ENCODE results near the gene EI24. TPM values are rescaled to one million over a fixed set of nuclear protein-coding genes. Genes with fewer than 3 reads are reported as not detected.

EI24 gene
- total RNA-seq, 1 experiment from 2014 or later = 170 TPM

DNA sequence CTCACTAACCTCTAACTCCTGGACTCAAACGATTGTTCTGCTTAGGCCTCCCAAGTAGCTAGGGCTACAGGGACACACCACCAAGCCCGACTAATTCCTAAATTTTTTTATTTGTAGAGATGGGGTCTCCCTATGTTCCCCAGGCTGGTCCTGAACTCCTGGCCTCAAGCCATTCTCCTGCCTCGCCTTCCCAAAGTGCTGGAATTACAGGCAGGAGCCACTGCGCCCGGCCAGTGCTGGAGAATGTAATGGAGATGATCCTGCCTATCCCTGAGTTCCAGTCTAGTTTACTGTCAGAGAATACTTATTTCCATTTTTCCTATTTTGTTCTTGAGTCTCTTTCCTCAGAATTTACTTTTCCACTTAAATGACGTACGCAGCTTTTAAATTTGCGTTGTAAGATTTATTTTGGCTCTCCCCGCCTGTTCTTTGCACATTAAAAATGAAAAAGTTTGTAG, 55.5 kb downstream of the EI24 start, which contains the start of gene CHEK1:
Gene CHEK1, plus strand, starts transcription at position 408 of the 458 bp plus-strand sequence. CDS start 1,606 bp downstream, outside the sequence.
- Histone ChIP-seq H3K4me3 (ENCODE audit: low read depth, low read length) (peak within 1 kb of the TSS; percentile 68), H3K9me3 (no peaks in the 10 kb centered on the region), H3K4me1 (peaks cover 8% of the 10 kb centered on the region), H3K27me3 (replicated peaks; ENCODE audit: control insufficient read depth, insufficient read depth, low read length) (no peaks in the 10 kb centered on the region), H3K36me3 (ENCODE audit: control insufficient read depth, insufficient read depth, low read length) (peaks cover 5% of the 10 kb centered on the region; the same call in 1 of the 2 replicates)
- POLR2A ChIA-PET = interaction anchor here (0.6 to 2.7 kb wide), 3 partner anchors 28 to 55 kb away, joined by 3 to 18 read pairs (median 5); partner anchors contain the start of genes EI24 and STT3A
- no TSS peak for BruUV-seq (replicated peaks)
- peak in 1 of 2 experiments; percentile 30 for DNase-seq
- TF ChIP-seq, protein P1, sequence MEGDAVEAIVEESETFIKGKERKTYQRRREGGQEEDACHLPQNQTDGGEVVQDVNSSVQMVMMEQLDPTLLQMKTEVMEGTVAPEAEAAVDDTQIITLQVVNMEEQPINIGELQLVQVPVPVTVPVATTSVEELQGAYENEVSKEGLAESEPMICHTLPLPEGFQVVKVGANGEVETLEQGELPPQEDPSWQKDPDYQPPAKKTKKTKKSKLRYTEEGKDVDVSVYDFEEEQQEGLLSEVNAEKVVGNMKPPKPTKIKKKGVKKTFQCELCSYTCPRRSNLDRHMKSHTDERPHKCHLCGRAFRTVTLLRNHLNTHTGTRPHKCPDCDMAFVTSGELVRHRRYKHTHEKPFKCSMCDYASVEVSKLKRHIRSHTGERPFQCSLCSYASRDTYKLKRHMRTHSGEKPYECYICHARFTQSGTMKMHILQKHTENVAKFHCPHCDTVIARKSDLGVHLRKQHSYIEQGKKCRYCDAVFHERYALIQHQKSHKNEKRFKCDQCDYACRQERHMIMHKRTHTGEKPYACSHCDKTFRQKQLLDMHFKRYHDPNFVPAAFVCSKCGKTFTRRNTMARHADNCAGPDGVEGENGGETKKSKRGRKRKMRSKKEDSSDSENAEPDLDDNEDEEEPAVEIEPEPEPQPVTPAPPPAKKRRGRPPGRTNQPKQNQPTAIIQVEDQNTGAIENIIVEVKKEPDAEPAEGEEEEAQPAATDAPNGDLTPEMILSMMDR (IDR thresholded peaks at IDR 0.05; ENCODE audit: insufficient read depth in 1 of 2, low read depth in 1 of 2, low read length in 1 of 2, severe bottlenecking in 1 of 2, unreplicated experiment in 1 of 2) = no peak
- CTCF ChIA-PET = interaction anchor here (0.7 to 1.5 kb wide), 2 partner anchors 55 to 846 kb away, joined by 3 to 6 read pairs; partner anchors contain the start of gene EI24
- peak within 1 kb of the TSS; percentile 92 for H3K27ac Mint-ChIP-seq (ENCODE audit: unreplicated experiment)
- H3K4me1 Mint-ChIP-seq (ENCODE audit: low read depth, unreplicated experiment) = peaks cover 17% of the 10 kb centered on the region
- peaks cover 73% of the 10 kb centered on the region for H3K36me3 Mint-ChIP-seq (ENCODE audit: insufficient read depth, unreplicated experiment)
- no peaks in the 10 kb centered on the region for H3K9me3 Mint-ChIP-seq (ENCODE audit: unreplicated experiment)
- H3K27me3 Mint-ChIP-seq (ENCODE audit: insufficient read depth, unreplicated experiment) = no peaks in the 10 kb centered on the region
- H3K4me3 Mint-ChIP-seq (ENCODE audit: unreplicated experiment) = peak within 1 kb of the TSS; percentile 82
- intact Hi-C loops (cut with micrococcal nuclease; ENCODE audit: unreplicated experiment) = no loop called here

DNA sequence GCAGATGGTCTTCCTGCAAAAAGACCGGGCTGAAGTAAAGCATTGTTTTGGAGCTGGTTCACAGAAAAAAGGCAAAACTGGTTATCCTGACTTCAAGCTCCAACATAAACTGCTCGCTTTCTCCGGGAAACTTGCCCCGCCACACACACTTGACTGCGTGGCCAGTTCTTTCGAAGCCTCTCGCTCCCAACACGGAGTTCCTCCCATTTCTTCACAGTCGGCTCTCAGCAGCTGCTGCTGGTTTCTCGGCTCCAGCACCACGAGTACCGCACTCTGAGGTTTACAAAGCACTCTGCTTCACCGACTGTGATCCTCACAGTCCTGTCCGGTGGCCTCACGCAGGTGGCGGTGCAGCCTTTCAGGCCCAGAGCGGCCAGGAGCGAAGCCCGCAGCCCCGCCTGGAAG, 56.0 kb downstream of the EI24 start:
- intact Hi-C loops (cut with micrococcal nuclease; ENCODE audit: unreplicated experiment) = no loop called here
- TSS peak; percentile 92 for BruUV-seq (replicated peaks)

GRCh38 chr11:125625630-125626287, 56.5 kb downstream of the EI24 start:
- intact Hi-C loops (cut with micrococcal nuclease; ENCODE audit: unreplicated experiment) = loop anchor here (1.0 kb wide), 3 partner anchors 33 to 249 kb away; partner anchors contain the start of genes EI24 and STT3A
- Mint-ChIP-seq H3K4me1 (ENCODE audit: low read depth, unreplicated experiment) (peaks cover 17% of the 10 kb centered on the region), H3K9me3 (ENCODE audit: unreplicated experiment) (no peaks in the 10 kb centered on the region), H3K36me3 (ENCODE audit: insufficient read depth, unreplicated experiment) (peaks cover 71% of the 10 kb centered on the region), H3K27ac (ENCODE audit: unreplicated experiment) (peak overlapping the region; percentile 92), H3K4me3 (ENCODE audit: unreplicated experiment) (peak overlapping the region; percentile 82), H3K27me3 (ENCODE audit: insufficient read depth, unreplicated experiment) (no peaks in the 10 kb centered on the region)
- TF ChIP-seq, protein P1 (IDR thresholded peaks at IDR 0.05; ENCODE audit: insufficient read depth in 1 of 2, low read depth in 1 of 2, low read length in 1 of 2, severe bottlenecking in 1 of 2, unreplicated experiment in 1 of 2) = no peak
- Histone ChIP-seq H3K4me1 (peaks cover 8% of the 10 kb centered on the region), H3K27me3 (replicated peaks; ENCODE audit: control insufficient read depth, insufficient read depth, low read length) (no peaks in the 10 kb centered on the region), H3K36me3 (ENCODE audit: control insufficient read depth, insufficient read depth, low read length) (peaks cover 5% of the 10 kb centered on the region; the same call in 1 of the 2 replicates), H3K9me3 (no peaks in the 10 kb centered on the region), H3K4me3 (ENCODE audit: low read depth, low read length) (peak overlapping the region; percentile 68)
- ChIA-PET POLR2A (interaction anchor here (0.7 to 2.7 kb wide), 3 partner anchors 18 to 56 kb away, joined by 3 to 18 read pairs (median 5); partner anchors contain the start of genes EI24 and STT3A), CTCF (interaction anchor here (0.7 to 1.5 kb wide), 2 partner anchors 56 to 847 kb away, joined by 3 to 6 read pairs; partner anchors contain the start of gene EI24)
- BruUV-seq (replicated peaks) = no TSS peak
- peak; percentile 96 to 98 for DNase-seq

More for the DNA sequence above, 56.0 kb downstream of the EI24 start:
- peaks cover 5% of the 10 kb centered on the region; the same call in 1 of the 2 replicates for H3K36me3 ChIP-seq (ENCODE audit: control insufficient read depth, insufficient read depth, low read length)
- Mint-ChIP-seq H3K4me1 (ENCODE audit: low read depth, unreplicated experiment) (peaks cover 17% of the 10 kb centered on the region), H3K27me3 (ENCODE audit: insufficient read depth, unreplicated experiment) (no peaks in the 10 kb centered on the region), H3K9me3 (ENCODE audit: unreplicated experiment) (no peaks in the 10 kb centered on the region), H3K4me3 (ENCODE audit: unreplicated experiment) (peak overlapping the region; percentile 82), H3K27ac (ENCODE audit: unreplicated experiment) (peak overlapping the region; percentile 92), H3K36me3 (ENCODE audit: insufficient read depth, unreplicated experiment) (peaks cover 73% of the 10 kb centered on the region)
- H3K4me3 ChIP-seq (ENCODE audit: low read depth, low read length) = peak overlapping the region; percentile 68
- no peaks in the 10 kb centered on the region for H3K27me3 ChIP-seq (replicated peaks; ENCODE audit: control insufficient read depth, insufficient read depth, low read length)
- TF ChIP-seq, protein P1 (IDR thresholded peaks at IDR 0.05; ENCODE audit: insufficient read depth in 1 of 2, low read depth in 1 of 2, low read length in 1 of 2, severe bottlenecking in 1 of 2, unreplicated experiment in 1 of 2) = peak in 1 of 2 experiments; percentile 27
- H3K4me1 ChIP-seq = peaks cover 8% of the 10 kb centered on the region
- POLR2A ChIA-PET = interaction anchor here (0.6 to 2.7 kb wide), 4 partner anchors 19 to 56 kb away, joined by 3 to 18 read pairs (median 4); partner anchors contain the start of genes EI24 and STT3A
- peak in 1 of 2 experiments; percentile 88 for DNase-seq
- CTCF ChIA-PET = interaction anchor here (0.7 to 1.5 kb wide), 2 partner anchors 55 to 847 kb away, joined by 3 to 6 read pairs; partner anchors contain the start of gene EI24
- H3K9me3 ChIP-seq = no peaks in the 10 kb centered on the region

Measured in Caco-2 (cell line).